IMR-90 (cell line): ENCODE data around the gene UTP18. TPM values are rescaled to one million over a fixed set of nuclear protein-coding genes. Genes with fewer than 3 reads are reported as not detected.

ENCODE experiments used
- ATAC-seq: fragments of 200-7000 bp; cut with Tn5 transposase; 2 replicates; pipeline ENCODE4 v1.9.1; 2020; ENCODE audit warnings: low read depth, mild to moderate bottlenecking, moderate library complexity
- BruUV-seq: library from RNA; stranded (reverse); fragments of 400-500 nt; replicated peaks from 2 replicates; lab custom pipeline; 2021; lab: Mats Ljungman, UMichigan
- CTCF ChIA-PET: fragments of 300-600 bp; formaldehyde crosslinking; extraction: SDS; loops from one replicate; lab custom pipeline; 2021; ENCODE audit warnings: antibody characterized with exemption; lab: Yijun Ruan, JAX
- POLR2A ChIA-PET: fragments of 300-600 bp; sonication (Branson Sonifier 250); formaldehyde crosslinking; loops from one replicate; lab custom pipeline; 2022; ENCODE audit warnings: antibody characterized with exemption; ENCODE audit not compliant: unreplicated experiment; lab: Charles Lee
- DNase-seq: peaks from one replicate; pipeline ENCODE4 v3.0.0; 2013
- H2AFZ ChIP-seq: replicated peaks from 2 replicates; pipeline ENCODE3; 2013; ENCODE audit warnings: low read length, mild to moderate bottlenecking; ENCODE audit not compliant: poor library complexity
- H2AK5ac ChIP-seq: 2 replicates; pipeline ENCODE4 v1.6.1; 2013; ENCODE audit warnings: low read depth, low read length, inconsistent platforms
- H2AK9ac ChIP-seq: replicated peaks from 2 replicates; pipeline ENCODE3; 2013; ENCODE audit warnings: mild to moderate bottlenecking, low read depth, low read length, moderate library complexity; ENCODE audit not compliant: poor library complexity
- H2BK120ac ChIP-seq: 2 replicates; pipeline ENCODE4 v1.6.1; 2013; ENCODE audit warnings: low read depth, low read length, inconsistent platforms
- H2BK15ac ChIP-seq: 3 replicates; pipeline ENCODE4 v1.6.1; 2013; ENCODE audit warnings: low read depth, low read length, inconsistent platforms
- H2BK20ac ChIP-seq: 2 replicates; pipeline ENCODE4 v1.6.1; 2013; ENCODE audit warnings: low read depth, mild to moderate bottlenecking, inconsistent platforms, low read length, moderate library complexity
- H2BK5ac ChIP-seq: 2 replicates; pipeline ENCODE4 v1.6.1; 2013; ENCODE audit warnings: mild to moderate bottlenecking, low read depth, low read length, inconsistent platforms; ENCODE audit not compliant: poor library complexity, severe bottlenecking
- H3K14ac ChIP-seq: replicated peaks from 2 replicates; pipeline ENCODE4 v1.6.1; 2013; ENCODE audit warnings: low read depth, low read length, inconsistent platforms
- H3K18ac ChIP-seq: 2 replicates; pipeline ENCODE4 v1.6.1; 2013; ENCODE audit warnings: low read depth, low read length, control low read depth
- H3K23ac ChIP-seq: 2 replicates; pipeline ENCODE4 v1.6.1; 2013; ENCODE audit warnings: low read depth, low read length, inconsistent platforms
- H3K27ac ChIP-seq: 2 replicates; pipeline ENCODE4 v1.5.1; 2013; ENCODE audit warnings: mild to moderate bottlenecking, control low read depth, low read length; ENCODE audit not compliant: insufficient read depth
- H3K27me3 ChIP-seq: 2 replicates; pipeline ENCODE4 v1.6.1; 2013; ENCODE audit warnings: low read length; ENCODE audit not compliant: control insufficient read depth, insufficient read depth
- H3K36me3 ChIP-seq: 2 replicates; pipeline ENCODE4 v1.6.1; 2013; ENCODE audit warnings: low read length, mixed read lengths; ENCODE audit not compliant: control insufficient read depth, insufficient read depth
- H3K4ac ChIP-seq: 2 replicates; pipeline ENCODE4 v1.6.1; 2013; ENCODE audit warnings: low read depth, low read length, inconsistent platforms
- H3K4me1 ChIP-seq: 2 replicates; pipeline ENCODE4 v1.6.1; 2013; ENCODE audit warnings: low read length, mixed read lengths; ENCODE audit not compliant: control insufficient read depth, insufficient read depth
- H3K4me2 ChIP-seq: 2 replicates; pipeline ENCODE4 v1.6.1; 2013; ENCODE audit warnings: low read depth, mild to moderate bottlenecking, control low read depth, low read length, moderate library complexity
- H3K4me3 ChIP-seq: 2 replicates; pipeline ENCODE4 v1.5.1; 2013; ENCODE audit warnings: low read depth, mild to moderate bottlenecking, control low read depth, low read length, moderate library complexity; ENCODE audit not compliant: insufficient read depth
- H3K56ac ChIP-seq: 2 replicates; pipeline ENCODE4 v1.6.1; 2013; ENCODE audit warnings: low read length, inconsistent platforms; ENCODE audit not compliant: insufficient read depth; ENCODE audit errors: extremely low read depth
- H3K79me1 ChIP-seq, 2 experiments: 2 replicates each; pipeline ENCODE4 v1.6.1; 2013; ENCODE audit warnings: low read length in 2 of 2, inconsistent platforms in 1 of 2, low read depth in 1 of 2
- H3K9ac ChIP-seq: 2 replicates; pipeline ENCODE4 v1.6.1; 2013; ENCODE audit warnings: low read depth, low read length, control low read depth
- H3K9me1 ChIP-seq: 2 replicates; pipeline ENCODE4 v1.6.1; 2013; ENCODE audit warnings: low read length, inconsistent platforms; ENCODE audit not compliant: insufficient read depth
- H3K9me3 ChIP-seq: 2 replicates; pipeline ENCODE4 v1.6.1; 2013; ENCODE audit warnings: low read length; ENCODE audit not compliant: control insufficient read depth, insufficient read depth
- H4K20me1 ChIP-seq: 2 replicates; pipeline ENCODE4 v1.6.1; 2013; ENCODE audit warnings: low read length, inconsistent platforms; ENCODE audit not compliant: insufficient read depth
- H4K5ac ChIP-seq: 2 replicates; pipeline ENCODE4 v1.6.1; 2013; ENCODE audit warnings: mild to moderate bottlenecking, low read depth, low read length, control low read depth
- H4K8ac ChIP-seq, 2 experiments: 2 replicates each; pipeline ENCODE4 v1.6.1; 2013; ENCODE audit warnings: low read depth in 2 of 2, low read length in 2 of 2, control low read depth in 1 of 2, inconsistent platforms in 1 of 2
- H4K91ac ChIP-seq: 2 replicates; pipeline ENCODE4 v1.6.1; 2013; ENCODE audit warnings: low read depth, low read length, inconsistent platforms; ENCODE audit not compliant: insufficient read depth
- CTCF ChIP-seq: conservative IDR thresholded peaks from 2 replicates; pipeline ENCODE4 v1.5.1; 2012; ENCODE audit warnings: mild to moderate bottlenecking, low read depth, low read length, improper control_type of control experiment
- MAZ ChIP-seq: IDR thresholded peaks from 2 replicates; pipeline ENCODE4 v1.6.1; 2012; ENCODE audit warnings: low read depth, mild to moderate bottlenecking, low read length, improper control_type of control experiment, moderate library complexity, borderline replicate concordance
- RCOR1 ChIP-seq: IDR thresholded peaks from 2 replicates; pipeline ENCODE4 v1.6.1; 2012; ENCODE audit warnings: mild to moderate bottlenecking, low read length, improper control_type of control experiment; ENCODE audit not compliant: insufficient replicate concordance
- SMC3 ChIP-seq: fragments of 150-350 bp; IDR thresholded peaks from 2 replicates; pipeline ENCODE4 v1.6.1; 2016; ENCODE audit warnings: low read depth, mild to moderate bottlenecking, antibody characterized with exemption, low read length, moderate library complexity
- USF2 ChIP-seq: fragments of 150-350 bp; IDR thresholded peaks from 2 replicates; pipeline ENCODE4 v1.6.1; 2017; ENCODE audit warnings: mild to moderate bottlenecking, antibody characterized with exemption, low read length, low read depth
- WGBS, 2 experiments: methylation state at CpG; one replicate each; pipeline versions ENCODE4 v1.1.5 to v1.1.7; 2013; ENCODE audit warnings: missing lambda C conversion rate in 2 of 2; ENCODE audit not compliant: insufficient read length in 1 of 2; ENCODE audit errors: extremely low coverage in 2 of 2; 5-methylcytosine and 5-hydroxymethylcytosine counted together
- dilution Hi-C: fragments of 300-500 bp; cut with HindIII; formaldehyde crosslinking; loops from one replicate; pipeline ENCODE4 v1.14.3; 2018; ENCODE audit warnings: low sequenced_read_pairs; ENCODE audit not compliant: unreplicated experiment
- in situ Hi-C: fragments of 300-500 bp; cut with MboI; formaldehyde crosslinking; loops from 3 replicates; pipeline ENCODE4 v1.14.3; 2019; ENCODE audit warnings: low sequenced_read_pairs, inconsistent platforms, mixed read lengths
- intact Hi-C: fragments of 100-400 bp; cut with micrococcal nuclease; formaldehyde crosslinking; loops from 2 replicates; pipeline ENCODE4 v1.10.0; 2022
- polyA plus RNA-seq, 3 experiments: library from polyadenylated mRNA; depleted of rRNA; stranded (reverse); fragments of >200 nt; gene quantifications; 2 replicates each; pipeline ENCODE4 v1.2.3, GENCODE V29; 2012; ENCODE audit warnings: low replicate concordance in 1 of 3
- total RNA-seq: library from RNA; depleted of rRNA; stranded (reverse); fragments of >200 nt; gene quantifications from 2 replicates; pipeline ENCODE4 v1.2.3, GENCODE V29; 2012

UTP18 gene
- total and polyA plus RNA-seq, 2 of the 4 experiments (the other 2 are of a cell fraction), result 17.7 to 22.4 TPM

- H3K9me1 ChIP-seq, result no peaks in the 10 kb centered on the region
- H4K91ac ChIP-seq, result no peak overlapping the region
- intact Hi-C loops (no loop called here), in situ Hi-C loops (no loop called here), dilution Hi-C loops (no loop called here)
- no peak overlapping the region for H2AFZ ChIP-seq
- H2AK9ac ChIP-seq, result no peak overlapping the region
- DNase-seq (no peak), ATAC-seq (no peak)
- H3K27ac ChIP-seq, result no peak overlapping the region
- ChIA-PET CTCF (no interaction called here), POLR2A (no interaction called here)
- H2BK20ac ChIP-seq, result no peak overlapping the region
- no peaks in the 10 kb centered on the region for H3K79me1 ChIP-seq
- H3K14ac ChIP-seq, result no peak overlapping the region
- H3K27me3 ChIP-seq, result no peaks in the 10 kb centered on the region
- BruUV-seq, result no TSS peak
- H2BK120ac ChIP-seq, result no peak overlapping the region
- H4K5ac ChIP-seq, result no peak overlapping the region
- H3K36me3 ChIP-seq, result no peaks in the 10 kb centered on the region
- H3K18ac ChIP-seq, result no peak overlapping the region
- no peak overlapping the region for H4K8ac ChIP-seq
- no peaks in the 10 kb centered on the region for H3K4me1 ChIP-seq
- no peaks in the 10 kb centered on the region for H4K20me1 ChIP-seq
- WGBS, 2 experiments, result 83% methylated on average over 1 of the region's 9 CpGs; no CpG with 5 or more reads in 1 of the 2 experiments
- H2AK5ac ChIP-seq, result no peak overlapping the region
- H3K9me3 ChIP-seq, result no peaks in the 10 kb centered on the region; the same call in 1 of the 2 replicates
- no peak overlapping the region for H3K4me2 ChIP-seq
- no peak overlapping the region for H2BK15ac ChIP-seq
- no peak overlapping the region for H2BK5ac ChIP-seq
- no peak for TF ChIP-seq USF2
- no peak for TF ChIP-seq RCOR1
- no peak for TF ChIP-seq MAZ
- TF ChIP-seq SMC3, result no peak
- TF ChIP-seq CTCF, result no peak
- H3K4ac ChIP-seq, result no peak overlapping the region
- no peak overlapping the region for H3K9ac ChIP-seq
- H3K56ac ChIP-seq, result no peak overlapping the region
- no peak overlapping the region for H3K4me3 ChIP-seq
- H3K23ac ChIP-seq, result no peak overlapping the region
Observed at GRCh38 chr17:51305182-51305581, 44.8 kb downstream of the UTP18 start.
